HG02840 (cell line): ENCODE results near the gene LPAR4.
"Not testable (repeated sequence)": the region's sequence is repeated elsewhere in the genome, so short reads cannot be mapped to it uniquely, and the experiment has no call there.

Source experiments
- ATAC-seq: cut with Tn5 transposase; IDR thresholded peaks from one replicate; pipeline ENCODE4 v1.9.1; 2021; ENCODE audit warnings: mild to moderate bottlenecking, moderate library complexity, moderate number of reproducible peaks; ENCODE audit not compliant: unreplicated experiment, low FRiP score

The LPAR4 gene

GRCh38 chrX:78747489-78747888 is at the start of gene LPAR4:
Gene LPAR4 (plus strand): TSS chrX:78747720. CDS start chrX:78754870, 7,150 bp downstream.
- ATAC-seq: no peak

GRCh38 chrX:78706071-78706470 is 41.4 kb upstream of the LPAR4 start:
- ATAC-seq: no peak

GRCh38 chrX:78708262-78708661 is 39.3 kb upstream of the LPAR4 start:
- ATAC-seq: no peak

- no peak for ATAC-seq
Measured at GRCh38 chrX:78708816-78709215, 38.7 kb upstream of the LPAR4 start.

GRCh38 chrX:78710171-78710570 is 37.3 kb upstream of the LPAR4 start:
- ATAC-seq: no peak

GRCh38 chrX:78712336-78712735 is 35.2 kb upstream of the LPAR4 start:
- ATAC-seq: no peak

GRCh38 chrX:78725287-78725686 is 22.2 kb upstream of the LPAR4 start:
- ATAC-seq: no peak

- no peak for ATAC-seq
Measured at GRCh38 chrX:78746496-78746895, 1.0 kb upstream of the LPAR4 start.

- no peak for ATAC-seq
Measured at GRCh38 chrX:78747971-78748370, 451 bp downstream of the LPAR4 start.

GRCh38 chrX:78748846-78749245 is 1.3 kb downstream of the LPAR4 start:
- no peak for ATAC-seq

- ATAC-seq: no peak
Measured at GRCh38 chrX:78753571-78753970, 6.1 kb downstream of the LPAR4 start.

GRCh38 chrX:78754917-78755316 is 7.4 kb downstream of the LPAR4 start:
- peak; percentile 82 for ATAC-seq

GRCh38 chrX:78759081-78759480 is 11.6 kb downstream of the LPAR4 start:
- ATAC-seq: no peak

GRCh38 chrX:78769101-78769755 is 21.7 kb downstream of the LPAR4 start:
- ATAC-seq: no peak

GRCh38 chrX:78769946-78770345 is 22.4 kb downstream of the LPAR4 start:
- ATAC-seq: no peak

GRCh38 chrX:78796916-78797315 is 49.4 kb downstream of the LPAR4 start:
- no peak for ATAC-seq

GRCh38 chrX:78800114-78800513 is 52.6 kb downstream of the LPAR4 start:
- no peak for ATAC-seq

- no peak for ATAC-seq
Measured at GRCh38 chrX:78800694-78801093, 53.2 kb downstream of the LPAR4 start.

GRCh38 chrX:78801522-78801921 is 54.0 kb downstream of the LPAR4 start:
- no peak for ATAC-seq

GRCh38 chrX:78802526-78802925 is 55.0 kb downstream of the LPAR4 start:
- not testable (repeated sequence) for ATAC-seq
